ENCODE measurements around the gene CADM2.

Gene CADM2

GRCh38 chr3:85161544-85161943 lies 202.8 kb downstream of the CADM2 start:
- in situ Hi-C loops (cut with HindIII; ENCODE audit: low pct_ligation_motif_present, low pct_unique_long_range_greater_than_20kb, low sequenced_read_pairs), result no loop called here
- no peak for DNase-seq

DNA sequence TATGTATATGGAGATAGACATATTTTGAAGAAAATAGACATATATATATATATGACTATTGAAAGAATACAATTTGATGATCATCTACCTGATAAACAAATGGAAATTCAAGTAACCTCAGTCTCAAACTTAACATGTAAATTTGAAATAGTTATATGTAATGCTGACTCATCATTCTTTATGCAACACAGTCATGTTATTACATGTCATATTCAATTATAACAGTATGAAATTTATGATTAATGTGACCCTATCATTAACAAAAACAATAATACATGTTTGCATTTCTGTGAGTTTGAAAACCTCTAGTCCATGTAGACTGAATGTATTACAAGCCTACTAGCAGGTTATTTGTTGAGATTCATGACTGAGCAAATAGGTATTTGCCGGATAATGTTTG lies 204.1 kb downstream of the CADM2 start:
- in situ Hi-C loops (cut with HindIII; ENCODE audit: low pct_ligation_motif_present, low pct_unique_long_range_greater_than_20kb, low sequenced_read_pairs), result no loop called here
- DNase-seq, result no peak

- no peak for DNase-seq
- in situ Hi-C loops (cut with HindIII; ENCODE audit: low pct_ligation_motif_present, low pct_unique_long_range_greater_than_20kb, low sequenced_read_pairs), result no loop called here
These were observed 205.6 kb downstream of the CADM2 start for GRCh38 chr3:85164436-85164835.

GRCh38 chr3:85167576-85167975 lies 208.8 kb downstream of the CADM2 start:
- in situ Hi-C loops (cut with HindIII; ENCODE audit: low pct_ligation_motif_present, low pct_unique_long_range_greater_than_20kb, low sequenced_read_pairs), result no loop called here
- no peak for DNase-seq

- DNase-seq, result no peak
These were observed 211.9 kb downstream of the CADM2 start for GRCh38 chr3:85170646-85171045.

GRCh38 chr3:85171976-85172375 lies 213.2 kb downstream of the CADM2 start:
- in situ Hi-C loops (cut with HindIII; ENCODE audit: low pct_ligation_motif_present, low pct_unique_long_range_greater_than_20kb, low sequenced_read_pairs), result no loop called here
- no peak for DNase-seq

More at GRCh38 chr3:85170646-85171045, 211.9 kb downstream of the CADM2 start:
- in situ Hi-C loops (cut with HindIII; ENCODE audit: low pct_ligation_motif_present, low pct_unique_long_range_greater_than_20kb, low sequenced_read_pairs), result no loop called here

DNA sequence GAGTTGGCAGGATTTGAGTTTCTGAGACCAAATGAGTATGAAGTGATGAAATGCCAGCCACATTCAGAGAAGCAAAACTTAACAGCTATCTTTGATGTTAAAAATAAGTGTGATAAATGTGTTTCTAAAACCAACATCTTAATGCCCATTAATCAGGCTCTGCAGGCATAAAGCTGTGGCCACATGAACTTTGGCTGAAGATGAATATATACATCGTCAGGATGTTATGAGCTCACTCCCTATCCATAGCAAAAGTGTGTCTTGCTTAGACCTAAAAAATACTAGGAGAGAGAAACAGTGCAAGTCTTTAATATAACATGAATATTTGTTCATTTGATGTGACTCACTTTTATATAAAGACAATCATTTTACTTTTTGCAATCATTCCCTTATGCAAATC lies 218.0 kb downstream of the CADM2 start:
- in situ Hi-C loops (cut with HindIII; ENCODE audit: low pct_ligation_motif_present, low pct_unique_long_range_greater_than_20kb, low sequenced_read_pairs), result no loop called here
- no peak for DNase-seq

GRCh38 chr3:85182975-85183752 lies 224.4 kb downstream of the CADM2 start:
- in situ Hi-C loops (cut with HindIII; ENCODE audit: low pct_ligation_motif_present, low pct_unique_long_range_greater_than_20kb, low sequenced_read_pairs), result no loop called here
- DNase-seq, result no peak

DNA sequence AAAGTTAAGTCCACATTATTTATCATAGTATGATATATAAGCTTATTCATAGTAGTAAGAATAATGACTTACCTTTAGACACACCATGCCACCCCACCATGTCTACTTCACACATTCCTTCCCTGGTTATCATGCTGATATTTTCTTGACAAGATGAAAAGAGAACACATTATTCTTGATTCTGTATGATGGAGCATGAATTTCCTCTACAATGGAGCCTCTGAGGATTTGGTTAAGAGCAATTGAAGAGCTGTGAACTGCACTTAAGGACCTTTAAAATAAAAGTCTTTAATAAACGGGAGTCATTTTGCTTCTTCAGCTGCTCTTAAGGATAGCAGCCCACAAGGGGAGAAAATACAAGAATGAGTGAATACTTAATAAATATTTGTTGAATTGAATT lies 226.7 kb downstream of the CADM2 start:
- no peak for DNase-seq
- in situ Hi-C loops (cut with HindIII; ENCODE audit: low pct_ligation_motif_present, low pct_unique_long_range_greater_than_20kb, low sequenced_read_pairs), result no loop called here

- DNase-seq, result no peak
- in situ Hi-C loops (cut with HindIII; ENCODE audit: low pct_ligation_motif_present, low pct_unique_long_range_greater_than_20kb, low sequenced_read_pairs), result no loop called here
These were observed 230.9 kb downstream of the CADM2 start for GRCh38 chr3:85189731-85190130.

DNA sequence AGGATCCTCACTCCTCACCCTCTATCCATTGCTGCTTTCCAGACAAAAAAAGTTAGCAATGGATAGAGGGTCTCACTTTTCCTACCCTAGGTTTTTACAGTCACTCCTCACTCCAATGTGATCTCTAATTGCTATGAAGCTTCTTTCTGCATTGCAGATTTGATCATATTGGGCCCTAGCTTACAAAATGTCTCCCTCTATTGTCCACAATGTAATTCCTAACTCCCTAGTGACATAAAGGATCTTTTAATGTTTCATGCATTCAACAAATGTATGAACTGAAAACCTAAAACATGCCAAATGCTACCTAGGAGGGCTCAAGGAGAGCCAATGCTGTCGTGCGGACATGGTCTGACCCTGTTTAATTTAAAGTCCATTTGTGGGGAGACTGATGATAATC lies 234.8 kb downstream of the CADM2 start:
- in situ Hi-C loops (cut with HindIII; ENCODE audit: low pct_ligation_motif_present, low pct_unique_long_range_greater_than_20kb, low sequenced_read_pairs), result no loop called here
- DNase-seq, result no peak

DNA sequence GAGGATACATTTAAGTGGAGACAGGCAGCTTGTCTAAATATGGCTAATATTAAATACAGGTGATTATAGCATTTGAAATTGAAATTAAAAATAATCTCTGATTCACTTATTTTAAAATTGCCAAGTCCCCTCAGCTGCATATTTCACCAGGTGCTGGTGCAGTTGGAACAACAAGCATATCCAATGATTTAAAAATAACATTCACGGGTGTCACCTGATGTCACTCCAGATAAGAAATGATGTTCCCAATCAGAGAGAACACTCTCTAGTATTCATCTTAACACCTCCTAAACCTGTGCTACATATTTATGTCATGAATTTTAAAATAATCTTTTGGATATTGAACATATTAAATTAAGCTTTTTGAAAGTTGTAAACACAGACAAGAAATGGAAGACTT lies 249.9 kb downstream of the CADM2 start:
- no peak for DNase-seq
- in situ Hi-C loops (cut with HindIII; ENCODE audit: low pct_ligation_motif_present, low pct_unique_long_range_greater_than_20kb, low sequenced_read_pairs), result no loop called here

DNA sequence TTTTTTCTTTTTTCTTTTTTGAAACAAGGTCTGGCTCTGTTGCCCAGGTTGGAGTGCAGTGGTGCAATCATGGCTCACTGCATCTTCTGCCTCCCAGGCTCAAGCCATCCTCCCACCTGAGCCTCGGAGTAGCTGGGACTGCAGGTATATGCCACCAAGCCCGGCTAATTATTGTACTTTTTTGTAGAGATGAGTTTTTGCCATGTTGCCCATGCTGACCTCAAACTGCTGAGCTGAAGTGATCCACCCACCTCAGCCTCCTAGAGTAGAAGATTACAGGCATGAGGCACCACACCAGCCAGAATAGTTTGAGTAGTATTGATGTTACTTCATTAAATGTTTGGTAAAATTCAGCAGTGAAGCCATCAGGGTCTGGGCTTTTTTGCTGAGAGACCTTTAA lies 251.8 kb downstream of the CADM2 start:
- DNase-seq, result no peak
- in situ Hi-C loops (cut with HindIII; ENCODE audit: low pct_ligation_motif_present, low pct_unique_long_range_greater_than_20kb, low sequenced_read_pairs), result no loop called here

DNA sequence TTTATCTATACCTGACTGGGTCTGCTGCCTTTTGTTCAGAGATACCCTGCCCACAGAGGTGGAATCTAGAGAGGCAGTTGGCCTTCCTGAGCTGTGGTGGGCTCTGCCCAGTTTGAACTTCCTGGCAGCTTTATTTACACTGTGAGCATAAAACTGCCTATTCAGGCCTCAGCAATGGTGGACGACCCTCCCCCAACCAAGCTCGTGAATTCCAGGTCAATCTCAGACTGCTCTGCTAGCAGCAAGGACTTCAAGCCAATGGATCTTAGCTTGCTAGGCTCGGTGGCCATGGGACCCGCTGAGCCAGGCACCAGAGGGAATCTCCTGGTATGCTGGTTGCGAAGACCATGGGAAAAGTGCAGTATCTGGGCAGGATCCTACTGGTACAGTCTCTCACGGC lies 270.2 kb downstream of the CADM2 start:
- in situ Hi-C loops (cut with HindIII; ENCODE audit: low pct_ligation_motif_present, low pct_unique_long_range_greater_than_20kb, low sequenced_read_pairs), result no loop called here

GRCh38 chr3:85244091-85244490 lies 285.3 kb downstream of the CADM2 start:
- DNase-seq, result no peak
- in situ Hi-C loops (cut with HindIII; ENCODE audit: low pct_ligation_motif_present, low pct_unique_long_range_greater_than_20kb, low sequenced_read_pairs), result no loop called here

More for the DNA sequence above, 270.2 kb downstream of the CADM2 start:
- DNase-seq, result no peak

DNA sequence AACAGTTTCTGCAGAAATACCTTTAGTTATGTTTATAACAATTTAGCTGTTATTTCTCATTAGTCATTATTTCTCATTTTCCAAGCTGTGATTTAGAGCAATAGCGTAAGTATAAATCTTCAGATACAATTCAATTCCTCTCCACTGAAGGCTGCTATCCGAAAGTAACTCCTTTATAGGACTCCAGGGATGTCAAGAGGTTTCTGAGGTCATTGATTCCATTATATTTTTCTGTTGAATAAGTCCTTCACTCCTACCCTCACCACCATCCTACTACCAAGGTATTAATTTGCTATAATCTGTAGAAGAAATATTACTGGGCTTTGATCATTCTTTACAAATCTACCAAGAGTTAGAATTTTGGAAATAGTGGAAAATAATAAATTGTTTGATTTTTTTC lies 285.7 kb downstream of the CADM2 start:
- in situ Hi-C loops (cut with HindIII; ENCODE audit: low pct_ligation_motif_present, low pct_unique_long_range_greater_than_20kb, low sequenced_read_pairs), result no loop called here
- DNase-seq, result no peak

DNA sequence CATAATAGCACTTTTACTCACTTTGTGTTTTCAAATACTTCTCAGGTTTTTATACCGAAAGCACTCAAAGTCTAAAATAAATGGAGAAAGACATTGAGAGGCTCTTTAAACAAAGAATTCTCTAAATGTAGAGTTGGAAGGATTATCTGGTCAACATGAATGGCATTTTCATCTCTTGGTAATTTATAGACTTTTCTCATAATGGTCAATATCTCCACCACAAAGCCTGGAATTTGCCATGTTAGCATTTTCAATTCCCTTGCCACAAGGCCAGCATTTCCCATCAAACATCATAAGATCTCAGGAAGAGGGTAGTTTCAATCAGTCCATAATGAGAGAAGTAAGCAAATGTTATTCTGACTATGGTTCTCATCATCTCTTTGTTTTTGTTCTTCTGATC lies 293.0 kb downstream of the CADM2 start:
- no peak for DNase-seq
- in situ Hi-C loops (cut with HindIII; ENCODE audit: low pct_ligation_motif_present, low pct_unique_long_range_greater_than_20kb, low sequenced_read_pairs), result no loop called here

- DNase-seq, result no peak
- in situ Hi-C loops (cut with HindIII; ENCODE audit: low pct_ligation_motif_present, low pct_unique_long_range_greater_than_20kb, low sequenced_read_pairs), result no loop called here
These were observed 293.9 kb downstream of the CADM2 start for GRCh38 chr3:85252686-85253085.

- no peak for DNase-seq
- in situ Hi-C loops (cut with HindIII; ENCODE audit: low pct_ligation_motif_present, low pct_unique_long_range_greater_than_20kb, low sequenced_read_pairs), result no loop called here
These were observed 295.9 kb downstream of the CADM2 start for GRCh38 chr3:85254738-85255137.

DNA sequence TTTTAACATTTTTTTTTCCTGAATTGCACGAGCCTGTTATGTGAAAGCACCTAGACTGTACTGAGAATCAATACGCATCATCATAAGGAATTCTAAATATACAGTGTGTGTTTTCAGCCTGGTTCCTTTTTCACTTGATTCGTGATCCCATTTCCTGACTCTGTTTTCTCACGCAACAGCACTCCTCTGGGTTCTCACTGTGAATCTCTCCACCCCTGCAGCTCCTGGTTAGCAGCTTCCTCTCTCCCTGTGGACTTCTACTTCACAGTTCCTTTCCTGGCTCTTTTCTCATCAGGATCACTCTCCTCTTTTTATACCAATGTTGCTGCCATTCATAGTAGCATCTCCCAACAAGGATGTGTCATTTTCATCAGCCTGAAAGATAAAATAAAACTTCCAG lies 297.2 kb downstream of the CADM2 start:
- in situ Hi-C loops (cut with HindIII; ENCODE audit: low pct_ligation_motif_present, low pct_unique_long_range_greater_than_20kb, low sequenced_read_pairs), result no loop called here
- no peak for DNase-seq

- in situ Hi-C loops (cut with HindIII; ENCODE audit: low pct_ligation_motif_present, low pct_unique_long_range_greater_than_20kb, low sequenced_read_pairs), result no loop called here
- DNase-seq, result no peak
These were observed 299.5 kb downstream of the CADM2 start for GRCh38 chr3:85258326-85258725.
